NCI-H187 treated with DMSO at 0.1 percent for 48 hours (cell line): ENCODE measurements around the gene REP15.
"Not testable (repeated sequence)": the region's sequence is repeated elsewhere in the genome, so short reads cannot be mapped to it uniquely, and the experiment has no call there.

Source experiments
- DNase-seq: peaks from one replicate; lab custom pipeline; 2025; lab: John Stamatoyannopoulos, UW

Gene REP15

DNA sequence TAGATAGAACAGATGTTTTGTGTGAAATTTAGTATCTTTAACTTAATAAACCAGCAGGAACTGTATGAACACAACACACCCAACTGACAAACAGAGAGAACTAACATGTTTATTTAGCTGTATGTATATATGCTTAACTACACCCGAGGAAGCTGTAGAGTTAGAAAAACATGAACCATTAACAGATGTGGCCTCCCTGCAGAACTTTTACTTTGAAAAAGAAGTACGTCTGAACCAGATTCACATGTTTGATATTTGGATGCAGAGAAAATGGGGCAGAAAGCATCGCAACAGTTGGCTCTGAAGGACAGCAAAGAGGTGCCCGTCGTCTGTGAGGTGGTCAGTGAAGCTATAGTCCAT lies at the start of gene REP15:
Gene REP15, plus strand, starts transcription at position 155 of the 360 bp plus-strand sequence. Its CDS starts 116 bp downstream, at position 271.
- no peak for DNase-seq

DNA sequence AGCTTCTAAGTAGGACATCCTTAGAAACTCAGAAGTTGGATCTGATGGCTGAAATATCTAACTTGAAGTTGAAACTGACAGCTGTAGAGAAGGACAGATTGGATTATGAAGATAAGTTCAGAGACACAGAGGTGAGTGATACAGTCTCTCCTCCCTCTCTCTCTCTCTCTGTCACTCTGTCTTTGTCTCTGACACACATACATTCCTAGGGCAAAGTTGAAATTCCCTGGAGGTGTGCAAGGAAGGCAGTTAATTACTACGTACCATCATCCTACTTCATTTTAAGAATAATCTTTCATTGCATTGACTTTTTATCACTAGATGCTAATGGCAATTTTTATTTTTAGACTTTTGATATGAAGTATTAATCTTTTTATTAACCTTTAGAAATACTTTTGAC lies 46.2 kb upstream of the REP15 start:
- DNase-seq = no peak

DNA sequence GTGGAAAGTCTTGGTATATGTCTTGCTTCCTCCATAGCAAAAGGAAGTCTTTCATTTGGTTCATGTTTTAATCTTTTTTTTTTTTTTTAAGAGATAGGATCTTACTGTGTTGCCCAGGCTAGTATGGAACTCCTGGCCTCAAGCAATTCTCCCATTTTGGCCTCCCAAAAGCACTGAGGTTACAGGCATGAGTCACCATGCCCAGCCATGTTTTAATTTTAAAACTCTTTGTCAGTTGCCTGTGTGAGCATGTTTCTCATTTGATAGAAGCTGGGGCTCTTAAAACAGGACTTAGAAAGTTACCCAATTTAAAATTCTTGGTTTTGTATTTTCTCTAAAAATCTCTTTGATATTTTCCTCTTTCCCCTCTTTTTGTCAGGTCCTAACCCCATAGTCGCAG lies 45.0 kb upstream of the REP15 start:
- DNase-seq = no peak

GRCh38 chr12:27652174-27652763 lies 44.0 kb upstream of the REP15 start:
- DNase-seq = no peak

- DNase-seq = no peak
Observed at GRCh38 chr12:27653661-27654060, 42.6 kb upstream of the REP15 start.

- not testable (repeated sequence) for DNase-seq
Observed at GRCh38 chr12:27655476-27655875, 40.8 kb upstream of the REP15 start.

GRCh38 chr12:27657296-27657695 lies 39.0 kb upstream of the REP15 start:
- DNase-seq = no peak

DNA sequence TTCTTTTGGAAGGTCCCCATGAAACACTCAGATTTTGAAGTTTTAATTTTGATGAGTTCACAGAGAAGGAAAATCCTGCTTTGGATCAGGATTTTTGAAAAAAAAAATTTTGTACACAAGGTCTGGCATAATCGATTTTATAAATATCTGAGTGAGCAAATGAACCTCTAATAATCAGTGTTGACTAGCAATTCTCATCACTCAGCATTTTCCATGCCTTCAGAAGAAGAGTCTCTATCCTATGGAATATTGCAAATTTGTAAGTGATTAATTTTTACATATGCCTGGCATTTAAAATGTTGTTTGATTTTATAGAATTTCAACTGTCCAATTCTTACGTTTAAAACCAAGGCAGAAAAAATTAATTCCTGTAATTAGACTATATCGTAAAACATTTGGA lies 30.5 kb upstream of the REP15 start:
- no peak for DNase-seq

DNA sequence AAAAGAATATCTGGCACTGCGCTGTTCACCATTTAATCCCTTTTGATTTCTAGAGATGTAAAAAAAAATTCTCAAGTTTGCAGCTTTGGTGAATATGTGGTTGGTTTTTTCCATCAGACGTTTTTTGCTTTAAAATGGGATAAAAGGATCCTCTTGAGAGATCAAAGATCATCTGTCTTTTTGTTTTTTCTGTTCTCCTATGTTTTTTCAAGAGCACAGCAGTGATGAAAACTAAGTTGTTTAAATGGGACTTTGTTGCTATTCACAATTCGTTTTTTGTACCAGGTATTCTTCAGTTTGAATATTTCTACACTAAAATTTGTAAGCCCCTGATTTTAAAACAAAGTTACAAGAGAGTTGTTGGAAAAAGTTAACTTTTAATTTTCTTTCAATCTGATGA lies 29.7 kb upstream of the REP15 start:
- no peak for DNase-seq

DNA sequence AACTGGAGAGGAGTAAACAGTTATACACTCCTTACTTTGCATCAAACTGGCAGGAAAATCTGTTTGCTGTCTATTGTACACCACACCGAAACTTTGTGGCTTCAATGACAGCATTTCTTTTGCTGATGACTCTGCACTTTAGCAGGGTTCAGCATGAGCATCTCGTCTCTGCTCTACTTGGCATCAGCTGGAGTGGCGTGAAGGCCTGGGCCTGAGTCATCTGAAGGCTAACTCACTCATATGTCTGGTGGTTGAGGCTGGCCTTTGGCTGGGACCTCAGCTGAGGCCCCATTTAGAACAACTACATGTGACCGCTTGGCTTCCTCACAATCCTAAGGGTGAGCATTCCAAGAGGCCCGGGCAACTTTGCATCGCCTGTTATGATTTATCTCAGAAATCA lies 28.7 kb upstream of the REP15 start:
- no peak for DNase-seq

- DNase-seq = no peak
Observed at GRCh38 chr12:27672051-27672450, 24.2 kb upstream of the REP15 start.

- no peak for DNase-seq
Observed at GRCh38 chr12:27672643-27673042, 23.6 kb upstream of the REP15 start.

GRCh38 chr12:27673101-27673718 lies 23.0 kb upstream of the REP15 start:
- DNase-seq = no peak

- no peak for DNase-seq
Observed at GRCh38 chr12:27674989-27675388, 21.3 kb upstream of the REP15 start.

GRCh38 chr12:27680619-27681018 lies 15.6 kb upstream of the REP15 start:
- no peak for DNase-seq

DNA sequence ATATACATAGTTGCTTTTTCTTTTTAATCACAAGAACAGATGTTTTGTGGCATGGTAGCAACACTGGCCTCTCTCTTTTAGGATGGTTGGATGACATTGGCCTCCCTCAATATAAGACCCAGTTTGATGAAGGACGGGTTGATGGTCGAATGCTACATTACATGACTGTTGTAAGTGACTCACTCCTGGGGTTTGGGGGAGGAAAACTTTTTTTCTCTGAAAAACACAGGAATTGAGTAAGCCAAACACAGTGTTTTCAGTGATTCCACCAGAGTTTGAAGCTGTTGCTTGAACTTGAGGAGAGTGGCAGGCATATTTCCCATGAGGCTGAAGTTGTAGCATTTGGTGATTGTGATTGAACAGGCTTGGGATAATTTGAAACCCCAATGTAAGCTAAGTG lies 13.7 kb upstream of the REP15 start:
- DNase-seq = no peak

DNA sequence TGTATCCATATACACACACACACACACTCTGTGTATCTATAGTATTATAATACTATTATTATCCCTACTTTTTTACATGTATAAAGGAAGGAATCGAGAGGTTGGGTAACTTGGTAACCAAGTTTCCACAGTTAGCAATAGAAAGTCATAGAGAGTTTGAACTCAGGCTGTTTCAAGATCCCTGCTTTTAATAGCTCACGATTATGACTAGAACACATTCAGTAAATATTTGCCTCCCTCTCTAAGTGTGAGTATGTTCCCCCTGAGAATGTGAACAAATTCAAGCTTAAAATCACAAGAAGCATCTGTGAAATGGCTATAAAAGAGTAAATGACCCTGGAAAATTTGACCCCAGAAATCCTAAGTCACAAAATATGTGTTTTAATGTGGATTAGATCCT lies 11.0 kb upstream of the REP15 start:
- no peak for DNase-seq

DNA sequence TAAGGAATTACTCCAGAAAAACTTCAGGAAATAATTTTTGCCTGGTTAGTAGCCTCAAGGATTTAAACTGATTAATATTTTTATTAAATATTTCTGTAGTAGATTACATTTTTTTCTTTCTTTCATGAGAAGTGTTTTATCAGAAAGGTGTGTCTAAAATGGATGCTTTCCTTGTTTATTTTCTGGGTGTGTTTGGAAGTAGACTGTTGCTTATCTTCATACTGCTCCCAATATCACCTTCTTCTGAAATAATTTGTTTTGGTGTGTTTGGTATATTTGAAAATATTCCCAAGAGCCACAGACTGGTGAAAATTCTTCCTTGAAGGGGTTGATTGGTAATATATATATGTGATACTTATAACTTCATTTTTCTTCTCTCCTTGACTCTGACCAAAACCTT lies 10.1 kb upstream of the REP15 start:
- no peak for DNase-seq

- DNase-seq = no peak
Observed at GRCh38 chr12:27688671-27689070, 7.6 kb upstream of the REP15 start.

GRCh38 chr12:27689558-27690180 lies 6.6 kb upstream of the REP15 start:
- no peak for DNase-seq

DNA sequence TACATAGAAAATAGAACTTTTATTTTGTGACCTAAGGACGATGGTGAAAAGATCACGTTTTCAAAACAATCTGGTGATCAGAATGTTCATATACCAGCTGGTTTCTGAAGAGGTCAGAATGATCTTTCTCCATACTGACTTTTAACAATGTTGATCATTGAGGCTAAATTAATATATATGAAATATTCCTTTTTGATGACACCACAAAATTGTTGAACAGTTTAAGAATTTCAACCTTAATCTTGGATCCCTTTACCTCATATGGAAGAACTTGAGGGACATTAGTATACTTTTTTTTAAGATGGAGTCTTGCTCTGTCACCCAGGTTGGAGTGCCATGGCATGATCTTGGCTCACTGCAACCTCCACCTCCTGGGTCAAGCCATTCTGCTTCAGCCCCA lies 2.8 kb upstream of the REP15 start:
- DNase-seq = no peak

- no peak for DNase-seq
Observed at GRCh38 chr12:27695556-27696292, 523 bp upstream of the REP15 start.
